ENCODE measurements around the gene NFKBIZ.
A peak's percentile ranks its signal among the peaks of the same experiment; 100 is the strongest.

The NFKBIZ gene

GRCh38 chr3:101827211-101828174 is 21.8 kb upstream of the NFKBIZ start:
- DNase-seq: peak; percentile 58

GRCh38 chr3:101828276-101828675 is 21.0 kb upstream of the NFKBIZ start:
- no peak for DNase-seq

GRCh38 chr3:101828691-101829436 is 20.4 kb upstream of the NFKBIZ start:
- peak; percentile 10 for DNase-seq

GRCh38 chr3:101829437-101829830 is 19.9 kb upstream of the NFKBIZ start:
- DNase-seq: no peak

GRCh38 chr3:101829874-101830273 is 19.4 kb upstream of the NFKBIZ start:
- no peak for DNase-seq

- DNase-seq: no peak
Measured at GRCh38 chr3:101833446-101833974, 15.8 kb upstream of the NFKBIZ start.

- DNase-seq: no peak
Measured at GRCh38 chr3:101835676-101836075, 13.6 kb upstream of the NFKBIZ start.

GRCh38 chr3:101836160-101836559 is 13.2 kb upstream of the NFKBIZ start:
- DNase-seq: no peak

GRCh38 chr3:101836652-101837598 is 12.4 kb upstream of the NFKBIZ start:
- no peak for DNase-seq

- DNase-seq: no peak
Measured at GRCh38 chr3:101838691-101839090, 10.6 kb upstream of the NFKBIZ start.

- no peak for DNase-seq
Measured at GRCh38 chr3:101840066-101840465, 9.2 kb upstream of the NFKBIZ start.

GRCh38 chr3:101842245-101842934 is 6.9 kb upstream of the NFKBIZ start:
- no peak for DNase-seq

GRCh38 chr3:101842935-101843330 is 6.4 kb upstream of the NFKBIZ start:
- no peak for DNase-seq

GRCh38 chr3:101845425-101845824 is 3.9 kb upstream of the NFKBIZ start:
- DNase-seq: no peak

- DNase-seq: no peak
Measured at GRCh38 chr3:101846709-101847108, 2.6 kb upstream of the NFKBIZ start.

GRCh38 chr3:101847328-101847727 is 2.0 kb upstream of the NFKBIZ start:
- no peak for DNase-seq

- no peak for DNase-seq
Measured at GRCh38 chr3:101848326-101848725, 988 bp upstream of the NFKBIZ start.

GRCh38 chr3:101849714-101850245 is 466 bp downstream of the NFKBIZ start:
- DNase-seq: peak; percentile 33

- no peak for DNase-seq
Measured at GRCh38 chr3:101850246-101851051, 1.1 kb downstream of the NFKBIZ start.

- DNase-seq: no peak
Measured at GRCh38 chr3:101851072-101851770, 1.9 kb downstream of the NFKBIZ start.

Measured in midbrain (tissue), 1 donor.